Activated CD8-positive, alpha-beta memory T cell treated with anti-CD3 and anti-CD28 coated beads, Interleukin-2, amount 10 ng/mL, durations not matched to agents 7 days and 5 days (primary cell): ENCODE measurements around the gene CRADD. TPM values are rescaled to one million over a fixed set of nuclear protein-coding genes. Genes with fewer than 3 reads are reported as not detected.
"Not testable (repeated sequence)": the region's sequence is repeated elsewhere in the genome, so short reads cannot be mapped to it uniquely, and the experiment has no call there.

Experiments
- ATAC-seq: fragments of 150-1000 bp; cut with Tn5 transposase; one replicate; pipeline ENCODE4 v1.10.0; 2021; ENCODE audit warnings: moderate library complexity
- CTCF ChIA-PET: fragments of 350-600 bp; sonication (Branson Sonifier 250); formaldehyde crosslinking; loops from one replicate; lab custom pipeline; 2021; ENCODE audit warnings: antibody characterized with exemption; lab: Charles Lee
- DNase-seq: peaks from one replicate; pipeline ENCODE4 v3.0.0-alpha.2; 2020
- H3K27ac Mint-ChIP-seq: one replicate; pipeline ENCODE4 v1.8.0; 2021; ENCODE audit warnings: mild to moderate bottlenecking, mixed read lengths
- H3K27me3 Mint-ChIP-seq: one replicate; pipeline ENCODE4 v1.8.0; 2021; ENCODE audit warnings: mixed read lengths
- H3K36me3 Mint-ChIP-seq: one replicate; pipeline ENCODE4 v1.8.0; 2021; ENCODE audit warnings: mild to moderate bottlenecking, mixed read lengths
- H3K4me1 Mint-ChIP-seq: one replicate; pipeline ENCODE4 v1.8.0; 2021; ENCODE audit warnings: mixed read lengths
- H3K4me3 Mint-ChIP-seq: one replicate; pipeline ENCODE4 v1.8.0; 2021; ENCODE audit warnings: mild to moderate bottlenecking, moderate library complexity, mixed read lengths
- H3K9me3 Mint-ChIP-seq: one replicate; pipeline ENCODE4 v1.8.0; 2022; ENCODE audit warnings: low read depth, mixed read lengths
- total RNA-seq, 2 experiments: library from RNA; stranded (reverse); gene quantifications; one replicate each; pipeline ENCODE4 v1.2.3, GENCODE V29; 2021

CRADD gene
- total RNA-seq, 2 experiments from 2014 or later, result 10.8 to 13.1 TPM

DNA sequence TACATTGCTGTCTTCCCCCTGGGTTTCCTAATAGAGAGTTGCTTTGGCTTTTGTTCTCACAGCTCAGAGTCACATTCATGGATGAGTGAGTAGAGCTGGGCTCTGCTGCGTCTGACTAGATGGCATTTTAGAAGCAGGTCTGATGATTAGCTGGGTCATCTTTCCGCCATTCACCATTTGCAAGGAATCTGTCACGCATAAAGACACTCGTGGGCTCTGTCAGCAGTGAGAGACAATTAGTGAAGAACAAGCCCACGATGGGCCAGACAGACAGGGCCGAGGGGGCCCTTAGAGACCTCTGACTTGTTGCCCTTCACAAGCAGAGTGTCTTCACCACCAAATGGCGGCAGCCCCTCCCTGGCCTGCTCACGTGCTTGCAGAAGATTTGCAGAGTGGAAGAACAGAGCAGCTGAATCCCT lies 175.0 kb downstream of the CRADD start:
- no peak for DNase-seq
- Mint-ChIP-seq H3K27ac (no peak overlapping the region), H3K27me3 (peaks cover 15% of the 10 kb centered on the region), H3K36me3 (peaks cover 13% of the 10 kb centered on the region), H3K4me1 (peaks cover 63% of the 10 kb centered on the region), H3K4me3 (no peak overlapping the region), H3K9me3 (peaks cover 3% of the 10 kb centered on the region)
- ATAC-seq, result no peak
- CTCF ChIA-PET, result no interaction called here

DNA sequence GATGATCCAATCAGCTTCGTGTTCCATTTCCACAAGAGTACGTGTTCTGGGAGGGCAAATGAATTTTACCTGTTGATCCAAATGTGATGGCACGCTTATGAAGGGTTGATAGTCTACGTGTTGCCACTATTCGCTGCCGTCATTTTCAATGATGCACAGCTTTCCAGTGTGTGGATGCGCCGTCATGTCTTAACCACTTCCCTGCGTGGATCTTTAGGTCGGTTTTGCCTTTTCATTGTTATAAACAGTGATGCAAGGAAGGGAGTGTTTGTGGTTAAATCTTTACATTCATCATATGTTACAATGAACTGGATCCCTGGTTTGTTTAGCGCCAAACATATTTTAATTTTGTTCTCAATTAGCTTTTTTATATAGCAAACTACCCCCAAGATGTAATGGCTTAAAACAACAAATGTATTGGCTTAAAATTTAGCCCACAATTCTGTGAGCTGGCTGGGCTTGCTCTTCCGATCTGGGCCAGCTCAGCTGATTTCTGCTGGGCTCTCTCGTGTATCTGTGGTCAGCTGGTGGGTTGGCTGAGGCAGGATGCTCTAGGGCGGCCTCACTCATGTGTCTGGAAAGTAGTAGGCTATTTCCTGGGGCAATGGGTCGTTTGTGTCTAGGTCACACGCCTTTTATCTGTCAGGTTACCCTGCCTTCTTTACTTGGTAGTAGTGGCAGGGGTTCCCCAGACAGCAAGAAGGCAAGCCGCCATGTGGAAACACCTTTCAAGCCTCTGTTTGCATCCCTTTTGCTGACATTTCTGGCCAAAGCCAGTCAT lies 176.7 kb downstream of the CRADD start:
- Mint-ChIP-seq H3K27me3 (peaks cover 15% of the 10 kb centered on the region), H3K4me1 (peaks cover 47% of the 10 kb centered on the region), H3K27ac (no peak overlapping the region), H3K9me3 (no peaks in the 10 kb centered on the region), H3K36me3 (peaks cover 5% of the 10 kb centered on the region), H3K4me3 (no peak overlapping the region)
- CTCF ChIA-PET, result interaction anchor here (0.9 kb wide), 1 partner anchor 248 kb away, joined by 3 read pairs; no protein-coding TSS in a partner anchor
- no peak for ATAC-seq
- peak; percentile 52 for DNase-seq

DNA sequence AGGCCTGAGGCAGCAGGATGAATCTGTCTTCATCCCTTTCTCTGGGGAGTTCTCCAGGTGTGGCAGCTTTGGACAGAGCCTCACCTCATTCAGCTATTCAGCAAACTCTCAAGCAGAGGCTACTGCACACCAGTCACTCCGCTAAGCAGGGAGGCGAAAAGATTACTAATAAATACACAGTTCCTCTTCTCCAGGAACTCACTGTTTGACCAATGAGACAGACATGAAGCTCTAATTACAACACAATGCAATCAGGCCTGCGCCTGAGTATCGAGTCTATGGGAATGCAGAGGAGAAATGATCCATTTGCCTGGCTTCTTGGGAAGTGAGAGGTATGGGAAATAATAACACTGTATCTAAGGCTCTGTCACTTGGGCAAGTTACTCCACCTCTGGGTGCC lies 178.1 kb downstream of the CRADD start:
- DNase-seq, result no peak
- H3K27me3 Mint-ChIP-seq, result peaks cover 15% of the 10 kb centered on the region
- no peak overlapping the region for H3K27ac Mint-ChIP-seq
- CTCF ChIA-PET, result no interaction called here
- no peak overlapping the region for H3K4me3 Mint-ChIP-seq
- H3K9me3 Mint-ChIP-seq, result no peaks in the 10 kb centered on the region
- ATAC-seq, result no peak
- H3K4me1 Mint-ChIP-seq, result peaks cover 43% of the 10 kb centered on the region
- peaks cover 1% of the 10 kb centered on the region for H3K36me3 Mint-ChIP-seq

DNA sequence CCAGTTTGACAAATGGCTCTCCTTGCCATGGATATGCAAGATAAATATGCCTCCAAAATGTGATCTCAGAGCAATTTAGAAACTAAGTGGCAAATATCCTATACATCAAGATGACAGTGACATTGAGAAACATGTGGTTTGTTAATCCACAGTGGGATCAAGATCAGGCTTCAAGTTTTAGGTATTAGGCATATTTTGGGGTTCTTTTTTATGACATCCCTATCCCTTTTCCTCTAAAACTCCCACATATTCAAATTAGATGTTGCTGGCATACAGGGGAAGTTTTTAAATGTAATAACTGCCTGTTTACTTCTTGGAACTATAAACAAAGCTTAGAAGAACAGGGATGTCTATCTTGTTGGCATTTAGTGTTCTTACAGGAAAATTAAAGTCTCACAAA lies 179.4 kb downstream of the CRADD start:
- DNase-seq, result no peak
- H3K27ac Mint-ChIP-seq, result no peak overlapping the region
- no peaks in the 10 kb centered on the region for H3K36me3 Mint-ChIP-seq
- no peak for ATAC-seq
- CTCF ChIA-PET, result no interaction called here
- H3K4me3 Mint-ChIP-seq, result no peak overlapping the region
- peaks cover 40% of the 10 kb centered on the region for H3K4me1 Mint-ChIP-seq
- peaks cover 15% of the 10 kb centered on the region for H3K27me3 Mint-ChIP-seq
- H3K9me3 Mint-ChIP-seq, result no peaks in the 10 kb centered on the region

DNA sequence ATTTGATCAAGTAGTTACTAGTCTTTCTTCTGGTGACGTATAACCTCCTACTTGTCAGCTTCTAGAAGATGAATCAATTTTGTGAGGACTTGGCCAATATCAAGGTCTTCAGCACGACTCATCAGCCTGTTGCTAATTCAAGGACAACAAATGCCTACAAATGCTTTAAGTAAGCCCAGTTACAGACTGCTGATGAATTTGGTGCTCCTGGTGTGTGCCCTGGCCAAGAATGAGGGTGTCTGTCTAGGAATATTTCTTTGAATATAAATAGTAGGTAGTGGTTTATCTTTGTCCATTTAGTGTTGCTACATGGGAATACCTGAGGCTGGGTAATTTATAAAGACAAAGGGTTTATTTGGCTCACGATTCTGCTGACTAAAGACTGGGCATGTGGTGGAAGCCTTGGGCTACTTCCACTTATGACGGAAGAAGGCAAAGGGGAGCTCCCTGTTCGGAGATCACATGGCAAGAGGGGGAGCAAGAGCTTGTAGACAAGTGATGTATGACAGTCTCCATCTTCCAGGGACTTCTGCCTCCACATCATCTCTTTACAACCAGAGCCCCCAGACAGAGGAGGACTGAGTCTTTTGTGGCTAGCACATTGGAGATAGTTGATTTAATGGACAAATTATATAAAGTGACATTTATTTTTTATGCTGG lies 180.2 kb downstream of the CRADD start:
- H3K4me3 Mint-ChIP-seq, result no peak overlapping the region
- no peak for ATAC-seq
- CTCF ChIA-PET, result no interaction called here

DNA sequence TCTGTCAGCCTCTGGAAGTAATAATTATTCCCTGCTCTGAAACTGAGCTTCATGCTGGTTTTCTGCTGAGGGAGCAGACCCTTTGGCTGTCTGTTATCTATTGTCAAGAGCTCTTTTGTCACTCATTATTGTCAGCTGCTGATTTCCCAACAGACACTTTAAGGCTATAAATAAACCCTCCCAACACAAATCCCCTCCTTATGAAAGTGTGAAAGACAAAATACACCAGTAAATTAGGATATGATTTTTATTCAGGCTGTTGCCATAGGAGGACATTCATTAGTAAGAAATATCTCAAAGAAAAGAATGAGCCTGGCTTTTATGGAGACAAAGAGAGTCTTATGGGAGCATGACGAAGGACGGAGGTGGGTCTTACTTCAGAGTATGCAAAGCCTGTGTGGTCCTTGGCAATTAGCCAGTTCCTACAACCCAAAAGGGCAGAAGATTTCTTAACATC lies 180.8 kb downstream of the CRADD start:
- H3K4me3 Mint-ChIP-seq, result no peak overlapping the region
- H3K27me3 Mint-ChIP-seq, result peaks cover 9% of the 10 kb centered on the region
- ATAC-seq, result no peak
- CTCF ChIA-PET, result no interaction called here
- H3K9me3 Mint-ChIP-seq, result peaks cover 2% of the 10 kb centered on the region
- peaks cover 31% of the 10 kb centered on the region for H3K4me1 Mint-ChIP-seq
- DNase-seq, result no peak
- peaks cover 2% of the 10 kb centered on the region for H3K36me3 Mint-ChIP-seq
- H3K27ac Mint-ChIP-seq, result no peak overlapping the region

More for the DNA sequence above, 180.2 kb downstream of the CRADD start:
- Mint-ChIP-seq H3K27ac (no peak overlapping the region), H3K9me3 (peaks cover 2% of the 10 kb centered on the region), H3K27me3 (peaks cover 11% of the 10 kb centered on the region), H3K36me3 (peaks cover 2% of the 10 kb centered on the region), H3K4me1 (peaks cover 32% of the 10 kb centered on the region)
- DNase-seq, result no peak

DNA sequence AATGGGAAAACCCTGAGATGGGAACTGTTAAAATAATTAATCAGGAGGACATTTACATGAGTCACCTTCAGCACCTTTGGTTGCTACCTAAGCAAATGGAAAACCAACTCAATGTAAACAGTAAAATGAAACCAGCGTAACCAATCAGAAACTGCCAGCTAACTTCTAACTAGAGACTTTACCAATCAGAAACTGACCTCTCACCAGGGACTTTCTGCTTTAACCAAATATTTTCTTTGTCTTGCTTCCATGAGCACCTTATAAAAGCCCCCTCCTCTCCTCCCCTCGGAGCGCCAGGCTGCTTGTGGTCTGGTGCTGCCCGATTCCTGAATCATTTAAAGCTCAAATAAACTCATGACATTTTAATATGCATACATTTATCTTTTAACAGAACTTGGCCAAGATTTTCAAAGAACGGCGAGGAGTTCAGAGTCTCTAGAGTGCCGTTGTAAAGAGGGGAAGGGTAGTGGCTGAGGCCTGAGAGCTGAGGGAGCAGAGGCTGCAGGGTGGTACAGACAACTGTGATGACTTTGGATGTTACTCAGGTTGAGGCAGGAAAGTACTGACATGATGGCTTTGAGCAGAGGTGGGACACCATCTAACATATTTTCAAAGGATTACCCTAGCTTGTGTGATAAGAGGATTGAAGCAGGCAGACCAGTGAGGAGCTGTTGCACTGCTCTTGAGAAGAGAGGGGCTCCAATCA lies 183.6 kb downstream of the CRADD start:
- peaks cover 17% of the 10 kb centered on the region for H3K4me1 Mint-ChIP-seq
- no peak overlapping the region for H3K4me3 Mint-ChIP-seq
- H3K27me3 Mint-ChIP-seq, result no peaks in the 10 kb centered on the region
- no peak overlapping the region for H3K27ac Mint-ChIP-seq
- DNase-seq (no peak), ATAC-seq (no peak)
- peaks cover 5% of the 10 kb centered on the region for H3K9me3 Mint-ChIP-seq
- peaks cover 4% of the 10 kb centered on the region for H3K36me3 Mint-ChIP-seq
- CTCF ChIA-PET, result no interaction called here

DNA sequence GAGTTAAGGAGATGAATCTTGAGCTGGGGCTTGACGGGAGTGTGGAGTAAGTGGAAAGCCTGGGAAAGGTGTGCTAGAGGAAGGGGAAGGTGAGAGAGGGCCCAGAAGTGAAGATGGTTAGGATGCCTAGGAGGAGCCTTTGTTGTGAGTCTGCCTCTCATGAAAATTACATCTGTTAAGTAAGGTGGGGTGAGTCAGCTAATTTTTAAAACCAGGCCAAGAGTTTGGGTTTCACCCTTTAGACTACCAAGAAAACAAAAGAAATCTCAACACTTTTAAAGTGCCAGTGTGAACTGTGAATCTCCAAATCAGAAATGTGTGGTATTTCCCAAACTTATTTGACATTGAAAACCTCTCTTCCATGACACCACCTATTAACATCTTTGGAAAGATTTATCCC lies 185.2 kb downstream of the CRADD start:
- CTCF ChIA-PET, result no interaction called here
- H3K27me3 Mint-ChIP-seq, result peaks cover under 1% of the 10 kb centered on the region
- H3K4me3 Mint-ChIP-seq, result no peak overlapping the region
- H3K4me1 Mint-ChIP-seq, result peaks cover 9% of the 10 kb centered on the region
- peaks cover 10% of the 10 kb centered on the region for H3K36me3 Mint-ChIP-seq
- no peak for ATAC-seq
- no peak for DNase-seq
- H3K27ac Mint-ChIP-seq, result no peak overlapping the region
- H3K9me3 Mint-ChIP-seq, result peaks cover 11% of the 10 kb centered on the region

DNA sequence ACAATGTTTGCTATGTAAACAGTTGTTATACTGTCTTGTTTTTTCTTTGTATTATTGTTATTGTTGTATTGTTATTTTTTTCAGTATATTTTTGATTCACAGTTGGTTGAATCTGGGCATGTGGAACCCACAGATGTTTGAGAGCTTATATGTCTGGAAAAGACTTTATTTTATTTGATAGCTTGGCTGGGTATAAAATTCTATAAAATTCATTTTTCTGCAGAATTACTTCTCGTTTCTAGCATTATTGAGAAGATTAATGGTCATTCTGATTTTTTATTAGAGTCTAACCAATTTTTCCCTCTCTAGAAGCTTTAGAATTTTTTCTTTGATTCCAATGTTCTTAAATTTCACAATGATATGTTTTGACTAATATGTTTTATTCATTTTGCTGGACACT lies 188.6 kb downstream of the CRADD start:
- DNase-seq (no peak), ATAC-seq (no peak)
- CTCF ChIA-PET, result no interaction called here
- H3K9me3 Mint-ChIP-seq, result peaks cover 20% of the 10 kb centered on the region
- H3K36me3 Mint-ChIP-seq, result peaks cover 10% of the 10 kb centered on the region
- peaks cover 12% of the 10 kb centered on the region for H3K27me3 Mint-ChIP-seq
- H3K4me1 Mint-ChIP-seq, result peaks cover 4% of the 10 kb centered on the region
- H3K4me3 Mint-ChIP-seq, result no peak overlapping the region
- no peak overlapping the region for H3K27ac Mint-ChIP-seq

DNA sequence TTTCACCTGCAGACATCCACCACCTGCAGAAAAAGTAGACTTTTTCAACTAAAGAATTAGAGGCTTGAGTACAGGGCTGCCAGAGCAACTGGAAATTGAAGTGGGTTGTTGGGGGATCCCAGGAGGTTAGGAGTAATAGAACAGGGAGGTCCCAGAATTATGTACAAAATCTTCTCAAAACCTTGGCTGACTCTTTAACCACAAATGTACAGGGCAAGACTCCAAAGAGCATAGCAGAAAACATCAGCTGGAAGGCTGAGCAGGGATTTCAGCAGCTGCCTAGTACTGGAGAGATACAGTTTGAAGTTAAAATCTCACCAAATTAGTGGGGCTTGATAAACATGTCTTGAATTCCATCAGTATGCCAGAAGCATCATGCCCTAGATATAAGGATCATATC lies 191.6 kb downstream of the CRADD start:
- Mint-ChIP-seq H3K9me3 (peaks cover 26% of the 10 kb centered on the region), H3K27ac (no peak overlapping the region), H3K36me3 (peaks cover 10% of the 10 kb centered on the region), H3K4me1 (no peaks in the 10 kb centered on the region), H3K27me3 (peaks cover 14% of the 10 kb centered on the region), H3K4me3 (no peak overlapping the region)
- DNase-seq (no peak), ATAC-seq (no peak)
- CTCF ChIA-PET, result no interaction called here

DNA sequence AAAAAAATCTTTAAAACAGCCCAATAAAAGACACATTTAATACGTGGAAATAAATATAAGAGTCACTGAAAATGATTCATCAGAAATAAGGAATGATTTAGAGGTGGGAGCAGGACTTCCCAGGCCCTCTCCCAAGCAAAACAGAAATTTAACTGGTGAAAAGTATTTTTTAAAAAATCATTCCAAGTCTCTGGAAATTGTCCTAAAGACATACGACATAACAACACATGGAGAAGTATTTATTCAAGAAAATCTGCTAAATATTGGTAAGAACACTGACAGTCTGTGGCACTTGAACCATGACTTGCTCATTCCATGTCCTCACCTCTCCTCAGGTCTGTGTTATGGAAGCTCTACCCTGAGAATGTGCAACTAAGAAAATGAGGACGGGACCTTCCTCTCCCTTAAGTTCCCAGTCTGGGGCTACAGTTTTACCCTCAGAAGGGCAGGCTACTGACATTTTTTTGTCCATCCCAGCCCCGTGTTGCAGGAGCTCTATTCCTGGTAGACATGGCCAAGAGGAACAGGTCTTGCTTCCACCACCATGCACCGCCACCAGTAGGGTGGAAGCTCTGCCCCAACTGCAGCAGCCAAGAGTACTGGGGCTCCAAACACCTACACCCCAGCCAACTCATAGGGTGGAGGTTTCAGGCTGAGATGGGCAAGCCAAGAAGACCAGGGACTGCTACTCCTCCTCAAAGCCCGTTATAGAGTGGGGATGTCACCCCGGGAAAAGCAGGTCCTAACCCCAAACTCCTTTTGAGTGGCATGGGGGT lies 193.0 kb downstream of the CRADD start:
- no peak overlapping the region for H3K4me3 Mint-ChIP-seq
- ATAC-seq (no peak), DNase-seq (no peak)
- no peaks in the 10 kb centered on the region for H3K4me1 Mint-ChIP-seq
- H3K36me3 Mint-ChIP-seq, result peaks cover 14% of the 10 kb centered on the region
- H3K27ac Mint-ChIP-seq, result no peak overlapping the region
- H3K27me3 Mint-ChIP-seq, result peaks cover 23% of the 10 kb centered on the region
- H3K9me3 Mint-ChIP-seq, result peaks cover 33% of the 10 kb centered on the region
- CTCF ChIA-PET, result no interaction called here

DNA sequence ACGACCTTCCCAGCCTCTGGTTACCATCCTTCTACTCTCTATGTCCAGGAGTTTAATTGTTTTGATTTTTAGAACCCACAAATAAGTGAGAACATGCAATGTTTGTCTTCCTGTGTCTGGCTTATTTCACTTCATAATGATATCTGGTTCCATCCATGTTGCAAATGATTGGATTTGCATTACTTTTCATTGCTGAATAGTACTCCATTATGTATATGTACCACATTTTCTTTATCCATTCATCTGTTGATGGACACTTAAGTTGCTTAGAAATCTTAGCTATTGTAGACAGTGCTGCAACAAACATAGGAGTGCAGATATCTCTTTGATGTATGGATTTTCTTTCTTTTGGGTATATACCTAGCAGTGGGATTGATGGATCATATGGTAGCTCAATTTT lies 194.4 kb downstream of the CRADD start:
- not testable (repeated sequence) for H3K4me1 Mint-ChIP-seq, DNase-seq, ATAC-seq, H3K4me3 Mint-ChIP-seq, H3K36me3 Mint-ChIP-seq, H3K27ac Mint-ChIP-seq
- CTCF ChIA-PET, result interaction anchor here (0.7 kb wide), 1 partner anchor 97 kb away, joined by 3 read pairs; no protein-coding TSS in a partner anchor
- Mint-ChIP-seq H3K9me3 (peaks cover 31% of the 10 kb centered on the region), H3K27me3 (peaks cover 25% of the 10 kb centered on the region)

DNA sequence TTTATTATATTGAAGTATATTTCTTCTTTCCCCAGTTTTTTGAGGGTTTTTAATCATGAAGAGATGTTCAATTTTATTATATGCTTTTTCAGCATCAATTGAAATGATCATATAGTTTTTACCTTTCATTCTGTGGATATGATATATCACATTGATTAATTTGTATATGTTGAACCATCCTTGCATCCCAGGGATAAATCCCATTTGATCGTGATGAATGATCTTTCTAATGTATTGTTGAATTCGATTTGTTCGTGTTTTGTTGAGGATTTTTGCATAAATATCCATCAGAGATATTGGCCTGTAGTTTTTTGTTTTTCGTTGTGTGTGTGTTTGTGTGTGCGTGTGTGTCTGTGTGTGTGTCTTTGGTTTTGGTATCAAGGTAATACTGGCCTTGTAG lies 196.4 kb downstream of the CRADD start:
- no peak overlapping the region for H3K4me3 Mint-ChIP-seq
- no peaks in the 10 kb centered on the region for H3K4me1 Mint-ChIP-seq
- peaks cover 20% of the 10 kb centered on the region for H3K27me3 Mint-ChIP-seq
- peaks cover 24% of the 10 kb centered on the region for H3K9me3 Mint-ChIP-seq
- no peak overlapping the region for H3K27ac Mint-ChIP-seq
- DNase-seq (no peak), ATAC-seq (no peak)
- H3K36me3 Mint-ChIP-seq, result peaks cover 8% of the 10 kb centered on the region
- CTCF ChIA-PET, result no interaction called here
